ENCODE data around the gene CASZ1. TPM values are rescaled to one million over a fixed set of nuclear protein-coding genes. Genes with fewer than 3 reads are reported as not detected.

CASZ1 gene
- total RNA-seq, 4 donors from 2014 or later, result 140 to 210 (median 169) TPM

DNA sequence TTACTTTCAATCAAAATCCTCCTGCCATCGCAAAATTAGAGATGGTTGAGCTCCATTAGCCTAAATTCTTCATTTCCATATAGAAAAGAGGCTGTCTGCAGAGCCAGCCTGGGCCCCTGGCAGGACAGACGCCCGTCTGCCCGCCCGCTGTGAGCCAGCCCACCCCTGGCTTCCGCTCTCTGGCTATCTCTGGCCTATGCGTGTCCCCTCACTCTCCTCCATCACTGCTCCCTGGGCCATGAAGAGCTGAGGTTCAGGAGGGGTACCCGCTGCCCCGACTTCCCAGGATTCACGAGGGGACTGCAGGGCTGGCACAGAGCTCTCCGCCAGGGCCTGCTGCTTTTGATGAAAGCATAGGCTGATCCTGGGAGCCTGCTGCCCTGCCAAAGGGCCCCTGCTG lies 117.6 kb downstream of the CASZ1 start:
- WGBS, 2 donors, result 84 to 89% methylated on average over 7 to 11 of the region's 11 CpGs
- TF ChIP-seq, protein P1, sequence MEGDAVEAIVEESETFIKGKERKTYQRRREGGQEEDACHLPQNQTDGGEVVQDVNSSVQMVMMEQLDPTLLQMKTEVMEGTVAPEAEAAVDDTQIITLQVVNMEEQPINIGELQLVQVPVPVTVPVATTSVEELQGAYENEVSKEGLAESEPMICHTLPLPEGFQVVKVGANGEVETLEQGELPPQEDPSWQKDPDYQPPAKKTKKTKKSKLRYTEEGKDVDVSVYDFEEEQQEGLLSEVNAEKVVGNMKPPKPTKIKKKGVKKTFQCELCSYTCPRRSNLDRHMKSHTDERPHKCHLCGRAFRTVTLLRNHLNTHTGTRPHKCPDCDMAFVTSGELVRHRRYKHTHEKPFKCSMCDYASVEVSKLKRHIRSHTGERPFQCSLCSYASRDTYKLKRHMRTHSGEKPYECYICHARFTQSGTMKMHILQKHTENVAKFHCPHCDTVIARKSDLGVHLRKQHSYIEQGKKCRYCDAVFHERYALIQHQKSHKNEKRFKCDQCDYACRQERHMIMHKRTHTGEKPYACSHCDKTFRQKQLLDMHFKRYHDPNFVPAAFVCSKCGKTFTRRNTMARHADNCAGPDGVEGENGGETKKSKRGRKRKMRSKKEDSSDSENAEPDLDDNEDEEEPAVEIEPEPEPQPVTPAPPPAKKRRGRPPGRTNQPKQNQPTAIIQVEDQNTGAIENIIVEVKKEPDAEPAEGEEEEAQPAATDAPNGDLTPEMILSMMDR (IDR thresholded peaks at IDR 0.05), result no peak
- no peak for TF ChIP-seq POLR2A (IDR thresholded peaks at IDR 0.05)

DNA sequence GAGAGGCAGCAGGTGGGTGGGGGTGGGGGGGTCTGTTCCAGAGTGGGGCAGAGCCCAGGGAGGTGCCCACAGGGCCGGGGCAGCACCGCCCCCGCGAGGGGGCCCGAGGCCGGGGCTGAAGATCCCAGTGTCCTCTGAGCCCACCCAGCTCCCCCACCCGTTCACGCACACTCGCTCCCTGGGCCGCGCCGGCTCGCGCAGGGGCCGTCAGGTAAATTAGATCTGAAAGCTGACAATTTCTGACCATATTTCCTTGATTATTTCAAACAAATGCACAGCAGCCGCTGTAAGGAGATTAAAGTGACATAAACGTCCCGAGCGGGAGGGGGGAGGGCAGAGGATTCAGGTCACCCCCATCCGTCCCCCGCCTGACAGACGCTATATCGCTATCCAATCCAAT lies 118.0 kb downstream of the CASZ1 start:
- no peak for TF ChIP-seq POLR2A (IDR thresholded peaks at IDR 0.05)
- intact Hi-C loops (cut with DNase I; ENCODE audit: low total_unique reads), result no loop called here
- no peak for DNase-seq (ENCODE audit: low spot score in 2 of 2)
- WGBS, 2 donors, result 86 to 94% methylated on average over 23 of the region's 23 CpGs
- no peak overlapping the region for H3K4me3 ChIP-seq (ENCODE audit: low read depth, poor library complexity, severe bottlenecking)

More for the DNA sequence above, 117.6 kb downstream of the CASZ1 start:
- H3K4me3 ChIP-seq (ENCODE audit: low read depth, poor library complexity, severe bottlenecking), result no peak overlapping the region
- intact Hi-C loops (cut with DNase I; ENCODE audit: low total_unique reads), result no loop called here
- DNase-seq (ENCODE audit: low spot score in 2 of 2), result no peak

DNA sequence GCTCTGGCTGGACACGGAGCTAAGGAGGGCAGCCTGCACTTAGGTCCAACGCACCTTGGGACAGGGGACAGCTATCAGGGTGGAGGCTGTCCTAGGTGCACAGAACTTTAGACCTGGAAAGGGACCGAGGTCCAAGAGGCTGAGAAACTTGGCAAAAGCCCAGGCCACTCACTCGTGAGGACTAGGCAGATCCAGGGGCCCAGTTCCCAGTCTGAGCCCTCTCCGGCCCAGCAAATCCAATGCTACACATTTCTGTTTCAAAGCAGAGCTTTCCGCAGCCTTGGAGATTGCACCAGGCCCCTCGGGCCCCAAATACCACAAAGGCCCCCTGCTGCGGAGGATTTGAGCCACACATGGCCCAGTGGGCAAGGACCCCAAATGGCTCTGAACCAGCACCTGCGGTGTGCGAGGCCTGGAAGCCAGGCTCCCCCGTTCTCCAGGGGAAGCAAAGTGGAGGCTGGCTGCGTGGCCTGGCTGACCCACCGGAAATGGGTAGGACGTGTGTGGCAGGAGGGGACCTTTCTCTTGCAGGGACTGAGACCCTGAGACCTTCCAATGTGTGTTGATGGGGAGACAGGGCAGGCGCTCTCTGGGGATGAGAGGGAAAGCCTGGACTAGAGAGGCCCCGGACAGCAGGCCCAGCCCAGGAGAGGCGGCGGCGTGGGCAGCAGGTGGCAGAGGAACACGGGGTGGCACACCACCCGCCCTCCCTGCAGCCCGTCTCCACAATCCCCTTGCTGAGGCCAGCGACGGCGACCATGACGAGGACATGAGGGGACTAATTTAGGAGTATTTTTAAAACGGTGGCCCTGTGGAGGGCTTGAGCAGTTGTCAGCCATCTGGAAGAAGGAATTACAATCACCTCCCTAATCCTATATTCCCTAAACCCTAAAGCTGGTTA lies 118.7 kb downstream of the CASZ1 start:
- intact Hi-C loops (cut with DNase I; ENCODE audit: low total_unique reads), result no loop called here
- 79 to 87% methylated on average over 27 of the region's 27 CpGs for WGBS, 2 donors
- DNase-seq (ENCODE audit: low spot score in 2 of 2), result no peak
- TF ChIP-seq, protein P1 (IDR thresholded peaks at IDR 0.05), result no peak
- no peak for TF ChIP-seq POLR2A (IDR thresholded peaks at IDR 0.05)
- no peak overlapping the region for H3K4me3 ChIP-seq (ENCODE audit: low read depth, poor library complexity, severe bottlenecking)

DNA sequence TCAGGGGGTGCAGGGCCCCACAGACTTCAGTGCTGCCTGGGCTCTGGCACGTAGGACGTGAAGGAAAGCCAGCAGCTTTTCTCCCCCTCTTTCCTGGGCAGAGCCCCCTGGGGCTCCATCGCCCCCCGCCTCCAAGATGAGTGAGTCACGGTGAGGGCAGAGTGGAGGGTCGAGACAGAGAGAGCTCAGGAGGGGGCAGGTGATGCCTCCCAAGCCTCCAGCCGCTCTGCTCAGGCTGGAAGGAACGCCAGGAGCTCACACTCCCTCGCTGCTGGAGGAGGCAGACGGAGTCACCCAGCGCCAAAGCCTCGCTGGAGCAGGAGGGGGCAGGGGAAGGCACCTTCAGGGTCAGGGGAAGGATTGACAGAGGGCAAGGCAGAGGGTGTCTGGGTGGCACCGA lies 119.5 kb downstream of the CASZ1 start:
- 72 to 78% methylated on average over 13 of the region's 13 CpGs for WGBS, 2 donors
- no peak for TF ChIP-seq POLR2A (IDR thresholded peaks at IDR 0.05)
- TF ChIP-seq, protein P1 (IDR thresholded peaks at IDR 0.05), result no peak
- intact Hi-C loops (cut with DNase I; ENCODE audit: low total_unique reads), result no loop called here
- no peak overlapping the region for H3K4me3 ChIP-seq (ENCODE audit: low read depth, poor library complexity, severe bottlenecking)
- DNase-seq (ENCODE audit: low spot score in 2 of 2), result no peak

DNA sequence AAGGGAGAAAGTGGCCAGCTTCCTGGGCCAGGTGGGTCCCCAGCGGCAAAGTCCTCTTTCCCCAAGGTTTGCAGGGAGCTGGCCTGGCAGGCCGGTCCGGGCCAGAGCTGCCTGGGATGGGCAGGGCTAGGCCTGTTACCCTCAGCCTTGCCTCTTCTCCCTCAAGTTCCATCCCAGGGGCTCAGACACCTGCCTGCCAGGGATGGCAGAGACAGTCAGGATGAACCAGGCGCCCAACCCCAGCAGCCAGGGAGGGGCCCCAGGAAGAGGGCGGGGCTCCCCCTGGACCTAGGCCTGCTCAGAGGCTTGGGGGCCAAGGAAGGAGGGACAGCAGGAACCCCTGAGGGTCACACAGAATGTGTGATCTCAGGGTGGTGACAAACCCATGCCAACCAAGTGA lies 120.6 kb downstream of the CASZ1 start:
- WGBS, 2 donors, result 51 to 66% methylated on average over 3 to 4 of the region's 5 CpGs
- no peak for TF ChIP-seq POLR2A (IDR thresholded peaks at IDR 0.05)
- TF ChIP-seq, protein P1 (IDR thresholded peaks at IDR 0.05), result no peak
- intact Hi-C loops (cut with DNase I; ENCODE audit: low total_unique reads), result no loop called here
- DNase-seq (ENCODE audit: low spot score in 2 of 2), result no peak
- H3K4me3 ChIP-seq (ENCODE audit: low read depth, poor library complexity, severe bottlenecking), result no peak overlapping the region

DNA sequence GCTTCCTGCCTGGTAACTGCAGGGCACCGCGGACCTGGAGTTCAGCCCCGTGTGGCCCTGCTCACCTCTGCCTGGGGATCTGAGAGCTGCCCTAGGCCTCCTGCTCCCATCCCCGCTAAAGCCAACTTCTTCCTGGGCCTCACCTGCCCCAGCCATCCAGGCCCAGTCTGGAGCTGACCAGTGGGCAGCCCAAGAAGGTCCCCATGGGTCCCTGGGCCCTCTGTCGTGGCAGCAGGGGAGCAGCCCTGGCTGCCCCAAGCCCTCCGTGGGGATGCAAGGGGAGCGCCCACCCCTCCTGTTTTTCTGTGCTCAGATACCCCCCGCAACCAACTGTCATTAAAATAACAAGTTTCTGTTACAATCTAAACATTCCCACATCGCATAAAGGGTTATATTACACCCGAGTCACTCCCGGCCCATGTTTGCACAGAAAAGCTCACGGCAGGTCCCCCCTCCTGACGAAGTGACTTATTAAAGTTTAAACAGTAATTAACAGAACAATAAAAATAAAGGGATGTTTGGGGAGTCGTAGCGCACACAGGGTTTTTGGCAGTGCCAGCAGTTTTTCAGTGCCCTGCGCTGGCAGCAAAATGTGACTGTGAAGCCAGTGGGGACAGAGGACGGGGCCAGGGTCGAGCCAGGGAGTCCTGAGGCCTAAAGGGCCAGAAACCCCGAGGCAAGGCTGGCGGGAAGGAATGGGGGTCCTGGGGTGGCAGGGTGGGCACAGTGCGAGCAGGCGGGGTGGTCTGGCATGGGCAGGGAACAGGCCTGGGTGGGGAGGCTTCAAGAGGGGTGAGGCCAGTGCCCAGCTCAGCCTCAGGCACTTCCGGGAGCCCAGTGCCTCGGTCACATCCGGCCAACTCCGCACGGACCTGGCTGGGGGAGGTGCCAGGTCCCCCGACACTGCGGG lies 121.5 kb downstream of the CASZ1 start:
- DNase-seq (ENCODE audit: low spot score in 2 of 2), result no peak
- intact Hi-C loops (cut with DNase I; ENCODE audit: low total_unique reads), result no loop called here
- no peak for TF ChIP-seq POLR2A (IDR thresholded peaks at IDR 0.05)
- TF ChIP-seq, protein P1 (IDR thresholded peaks at IDR 0.05), result no peak
- no peak overlapping the region for H3K4me3 ChIP-seq (ENCODE audit: low read depth, poor library complexity, severe bottlenecking)
- WGBS, 2 donors, result 79 to 87% methylated on average over 24 to 29 of the region's 29 CpGs

Data from lower leg skin (tissue), 4 donors.